LNCAP (cell line): Measurements from ENCODE around the gene ANKH.

ENCODE experiments used
- TF ChIP-seq, protein P1 (sequence below): fragments of 450-650 bp; IDR thresholded peaks from 2 replicates; pipeline ENCODE4 v1.5.1; 2017; ENCODE audit warnings: mild to moderate bottlenecking

ANKH gene

DNA sequence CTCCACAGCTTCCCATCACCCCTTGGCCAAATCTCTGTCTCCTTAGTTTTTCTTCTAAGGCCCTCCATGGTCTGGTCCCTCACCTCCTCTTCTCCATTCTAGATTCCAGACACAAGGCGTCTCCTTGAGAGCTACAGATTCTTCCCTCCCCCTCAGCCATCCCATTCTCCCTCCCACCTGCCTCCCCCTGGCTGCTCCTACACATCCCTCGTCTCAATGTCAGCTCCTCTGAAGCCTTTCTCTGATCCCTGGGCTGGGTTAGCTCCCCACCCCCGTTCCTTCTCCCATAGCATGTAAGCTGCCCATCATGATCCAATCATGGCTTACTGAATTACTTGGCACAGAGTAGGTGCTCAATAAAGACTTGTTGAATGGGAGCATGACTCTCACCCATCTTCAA lies 69.0 kb downstream of the ANKH start:
- TF ChIP-seq, protein P1, sequence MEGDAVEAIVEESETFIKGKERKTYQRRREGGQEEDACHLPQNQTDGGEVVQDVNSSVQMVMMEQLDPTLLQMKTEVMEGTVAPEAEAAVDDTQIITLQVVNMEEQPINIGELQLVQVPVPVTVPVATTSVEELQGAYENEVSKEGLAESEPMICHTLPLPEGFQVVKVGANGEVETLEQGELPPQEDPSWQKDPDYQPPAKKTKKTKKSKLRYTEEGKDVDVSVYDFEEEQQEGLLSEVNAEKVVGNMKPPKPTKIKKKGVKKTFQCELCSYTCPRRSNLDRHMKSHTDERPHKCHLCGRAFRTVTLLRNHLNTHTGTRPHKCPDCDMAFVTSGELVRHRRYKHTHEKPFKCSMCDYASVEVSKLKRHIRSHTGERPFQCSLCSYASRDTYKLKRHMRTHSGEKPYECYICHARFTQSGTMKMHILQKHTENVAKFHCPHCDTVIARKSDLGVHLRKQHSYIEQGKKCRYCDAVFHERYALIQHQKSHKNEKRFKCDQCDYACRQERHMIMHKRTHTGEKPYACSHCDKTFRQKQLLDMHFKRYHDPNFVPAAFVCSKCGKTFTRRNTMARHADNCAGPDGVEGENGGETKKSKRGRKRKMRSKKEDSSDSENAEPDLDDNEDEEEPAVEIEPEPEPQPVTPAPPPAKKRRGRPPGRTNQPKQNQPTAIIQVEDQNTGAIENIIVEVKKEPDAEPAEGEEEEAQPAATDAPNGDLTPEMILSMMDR = no peak

DNA sequence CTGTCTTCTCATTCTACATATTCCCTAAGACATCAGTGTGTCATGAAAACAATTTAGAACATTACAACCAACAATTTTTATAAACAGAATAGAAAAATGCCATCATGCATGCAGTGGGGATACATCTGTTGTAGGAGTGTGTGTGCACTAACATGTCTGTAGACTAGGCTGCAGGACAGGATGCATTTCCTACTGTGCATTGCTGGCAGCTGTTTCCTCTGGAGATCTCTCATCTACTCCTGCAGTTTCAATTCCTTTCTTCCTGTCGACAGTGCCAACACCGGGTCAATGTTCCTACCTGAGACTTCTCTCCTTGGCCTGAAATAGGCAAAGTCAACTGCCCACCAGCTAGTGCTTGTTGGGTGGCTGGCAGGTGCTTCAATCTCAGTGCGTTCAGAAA lies 69.8 kb downstream of the ANKH start:
- TF ChIP-seq, protein P1 = no peak

DNA sequence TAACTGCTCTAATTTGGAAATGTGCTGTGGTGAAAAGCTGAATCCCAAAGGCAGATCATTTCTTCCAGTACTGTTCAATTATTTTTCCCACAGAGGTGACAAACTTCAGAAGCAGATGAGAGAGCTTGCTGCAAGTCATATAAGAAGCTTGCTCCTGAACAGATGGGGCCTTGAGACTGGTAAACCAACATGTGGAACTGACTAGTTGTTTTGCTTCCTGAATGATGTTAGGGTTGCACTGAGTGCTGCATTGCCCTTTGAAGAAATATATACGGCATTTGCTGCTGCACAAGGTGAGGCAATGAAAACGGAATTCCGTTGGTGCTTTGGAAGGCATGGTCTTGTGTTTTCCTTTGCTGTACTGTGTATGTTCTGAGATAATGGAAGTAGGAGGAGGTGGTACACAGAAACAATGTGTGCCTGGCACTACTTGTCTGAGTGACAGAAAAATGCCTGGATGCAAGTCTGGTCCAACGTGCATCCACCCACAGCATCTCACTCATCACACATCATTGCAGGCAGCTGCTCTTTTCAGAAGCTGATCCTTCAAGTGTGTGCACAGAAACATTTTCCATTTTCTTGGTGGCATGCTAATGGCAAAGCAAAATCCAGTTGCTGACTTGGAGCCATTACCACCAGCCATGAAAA lies 76.9 kb downstream of the ANKH start:
- TF ChIP-seq, protein P1 = no peak

DNA sequence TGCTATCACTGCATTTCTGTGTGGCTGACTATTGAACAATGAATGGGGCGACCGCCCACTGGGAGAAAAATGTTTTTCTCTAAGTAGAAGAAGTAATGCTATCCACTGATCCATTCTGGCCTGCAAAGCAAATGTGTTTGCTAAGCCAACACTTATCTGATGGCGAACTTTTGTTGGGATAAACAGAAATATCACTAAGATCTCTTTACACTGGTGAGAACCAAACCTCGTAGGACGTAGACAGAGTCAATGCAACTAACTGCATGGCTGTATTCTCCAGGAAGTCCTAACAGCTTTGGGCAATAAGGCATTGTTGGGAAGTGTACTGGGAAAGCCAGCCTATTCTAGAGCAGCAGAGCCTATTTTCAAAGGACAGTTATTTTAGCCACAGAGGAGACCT lies 77.7 kb downstream of the ANKH start:
- TF ChIP-seq, protein P1 = no peak

DNA sequence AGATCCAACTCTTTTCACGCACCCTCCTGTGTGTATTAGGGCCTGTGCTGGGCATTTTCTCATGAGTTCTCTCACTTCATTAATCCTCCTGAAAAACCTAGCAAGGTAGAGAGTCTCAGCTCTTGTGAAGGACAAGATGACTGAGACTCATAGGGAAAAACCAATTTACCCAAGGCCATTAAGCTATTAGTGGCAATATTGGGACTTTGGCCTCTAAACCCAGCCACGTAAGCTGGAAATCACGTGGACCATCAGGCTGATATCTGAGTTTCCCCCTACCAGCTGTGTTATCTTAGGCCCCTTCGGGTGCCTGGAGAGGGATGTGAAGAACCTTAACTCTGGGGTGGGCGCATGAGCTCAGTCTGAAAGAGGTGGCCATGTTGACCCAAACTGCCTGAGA lies 80.7 kb downstream of the ANKH start:
- TF ChIP-seq, protein P1 = no peak

DNA sequence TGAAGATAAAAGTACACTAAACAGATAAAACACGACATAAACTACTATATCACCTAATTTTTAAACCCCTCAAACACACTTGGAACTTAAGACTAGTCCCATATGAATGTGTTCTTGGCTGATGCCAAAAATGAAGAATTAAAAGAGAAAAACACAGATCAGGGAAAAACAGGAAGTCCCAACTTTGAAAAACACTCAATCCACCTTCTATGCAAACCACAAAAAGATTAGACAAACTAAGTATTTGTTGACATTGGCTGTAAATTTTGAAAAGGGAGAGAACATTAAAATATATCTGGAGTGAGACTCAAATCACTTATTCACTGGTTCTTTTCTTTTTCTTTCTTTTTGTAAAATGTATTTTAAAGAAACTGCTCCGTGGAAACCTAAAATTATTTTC lies 81.4 kb downstream of the ANKH start:
- TF ChIP-seq, protein P1 = no peak

DNA sequence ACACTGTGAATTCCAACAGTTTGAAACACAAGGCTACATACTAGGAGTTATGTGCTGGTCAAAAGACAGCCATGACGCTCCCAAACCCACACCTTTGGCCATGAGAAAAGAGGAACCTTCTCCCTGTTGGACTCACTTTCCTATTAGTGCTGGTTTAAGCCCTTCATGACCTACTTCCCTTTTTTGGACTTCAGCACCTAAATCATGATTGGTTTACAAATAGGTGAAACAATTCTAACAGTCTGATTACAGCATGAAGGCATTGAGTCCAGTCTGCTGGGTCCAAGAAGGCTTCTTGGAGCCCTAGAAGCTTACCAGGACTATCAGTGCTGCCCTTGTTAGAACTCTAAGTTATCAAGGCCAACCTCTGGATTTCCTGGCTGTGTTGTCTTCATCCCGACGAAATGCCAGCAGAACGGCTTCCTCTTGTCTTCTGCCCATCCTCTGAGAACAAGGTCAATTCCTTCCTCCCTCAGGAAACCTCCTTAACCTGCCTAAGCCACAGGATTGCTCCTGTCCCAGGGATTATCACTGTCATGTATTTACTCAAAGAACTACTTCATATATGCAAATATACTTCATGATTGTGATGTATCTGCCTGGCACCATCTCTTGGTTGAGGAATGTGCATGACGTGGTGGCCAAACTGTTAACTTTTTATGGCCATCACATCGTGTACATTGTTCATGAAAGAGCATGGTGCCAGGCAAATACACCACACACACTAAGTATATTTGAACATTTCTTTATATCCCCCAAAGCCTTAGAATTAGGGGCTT lies 83.6 kb downstream of the ANKH start:
- TF ChIP-seq, protein P1 = no peak
